ENCODE measurements around the gene OTOF. TPM values are rescaled to one million over a fixed set of nuclear protein-coding genes. Genes with fewer than 3 reads are reported as not detected.

OTOF gene
- polyA plus RNA-seq, 1 of the 3 experiments (the other 2 are of a cell fraction), result not detected

DNA sequence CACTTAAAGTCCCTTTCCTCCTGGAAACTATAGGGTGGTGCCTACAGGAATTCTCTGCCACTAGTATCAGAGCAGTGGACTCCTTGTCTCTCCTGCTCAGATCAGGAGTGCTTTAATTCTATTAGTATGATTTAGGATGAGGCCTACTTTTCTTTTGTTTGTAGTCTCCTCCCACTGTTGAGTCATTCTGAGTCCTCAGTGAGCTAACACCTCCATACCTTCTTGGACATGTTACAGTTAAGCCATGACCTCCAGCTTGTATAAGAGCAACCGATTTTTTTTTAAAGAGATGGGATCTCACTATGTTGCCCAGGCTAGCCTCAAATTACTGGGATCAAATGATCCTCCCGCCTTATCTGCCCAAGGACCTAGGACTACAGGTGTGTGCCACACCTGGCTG lies 48.7 kb upstream of the OTOF start:
- H3K9me3 ChIP-seq, result no peaks in the 10 kb centered on the region
- DNase-seq, result no peak
- H3K4me2 ChIP-seq, result no peak overlapping the region
- POLR2A ChIA-PET, result no interaction called here
- no peaks in the 10 kb centered on the region; the same call in 1 of the 2 replicates for H3K27me3 ChIP-seq (ENCODE audit: insufficient read depth)
- H3K4me1 ChIP-seq (ENCODE audit: control insufficient read depth in 1 of 2, insufficient read depth in 2 of 2, low read depth in 1 of 2, low read length in 1 of 2), result peaks cover 4 to 11% of the 10 kb centered on the region in 2 experiments; a peak in 3 of 4 replicates
- no peak overlapping the region for H2AFZ ChIP-seq (ENCODE audit: low read depth)
- no peaks in the 10 kb centered on the region for H3K36me3 ChIP-seq (replicated peaks in 1 of 2; ENCODE audit: control insufficient read depth in 1 of 2, insufficient read depth in 2 of 2, low read length in 1 of 2)
- CTCF ChIA-PET, result interaction anchor here (1.4 to 1.6 kb wide), 3 partner anchors 36 to 54 kb away, joined by 4 to 5 read pairs (median 4); a partner anchor contains a TSS
- no peak overlapping the region for H3K9ac ChIP-seq
- H3K4me3 ChIP-seq (ENCODE audit: low read depth in 2 of 2, low read length in 1 of 2), result no peak overlapping the region
- WGBS (ENCODE audit: low lambda C conversion rate), result 38% methylated on average over 2 of the region's 2 CpGs
- H3K9me2 ChIP-seq, result no peaks in the 10 kb centered on the region
- TF ChIP-seq NFIC (IDR thresholded peaks at IDR 0.05; ENCODE audit: borderline replicate concordance) (no peak), RCOR1 (IDR thresholded peaks at IDR 0.05; ENCODE audit: low read length) (no peak), GABPA (IDR thresholded peaks at IDR 0.05; ENCODE audit: low read depth) (no peak), GATA2 (CRISPR knock-in tag; IDR thresholded peaks at IDR 0.05) (no peak), MEF2A (IDR thresholded peaks at IDR 0.05; ENCODE audit: borderline replicate concordance, low read depth) (no peak), FOXJ3 (CRISPR knock-in tag; IDR thresholded peaks at IDR 0.05) (no peak), FOSL2 (IDR thresholded peaks at IDR 0.05; ENCODE audit: borderline replicate concordance, low read depth) (no peak), TEAD4 (IDR thresholded peaks at IDR 0.05; ENCODE audit: borderline replicate concordance, insufficient read depth) (no peak), RAD21 (IDR thresholded peaks at IDR 0.05; ENCODE audit: low read length) (no peak), JUND (IDR thresholded peaks at IDR 0.05) (no peak), TAF1 (IDR thresholded peaks at IDR 0.05; ENCODE audit: borderline replicate concordance, low read depth, low read length) (no peak)
- TF ChIP-seq, protein P1, sequence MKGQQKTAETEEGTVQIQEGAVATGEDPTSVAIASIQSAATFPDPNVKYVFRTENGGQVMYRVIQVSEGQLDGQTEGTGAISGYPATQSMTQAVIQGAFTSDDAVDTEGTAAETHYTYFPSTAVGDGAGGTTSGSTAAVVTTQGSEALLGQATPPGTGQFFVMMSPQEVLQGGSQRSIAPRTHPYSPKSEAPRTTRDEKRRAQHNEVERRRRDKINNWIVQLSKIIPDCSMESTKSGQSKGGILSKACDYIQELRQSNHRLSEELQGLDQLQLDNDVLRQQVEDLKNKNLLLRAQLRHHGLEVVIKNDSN (IDR thresholded peaks at IDR 0.05; ENCODE audit: borderline replicate concordance, low read depth), result no peak
- TF ChIP-seq, protein P2, sequence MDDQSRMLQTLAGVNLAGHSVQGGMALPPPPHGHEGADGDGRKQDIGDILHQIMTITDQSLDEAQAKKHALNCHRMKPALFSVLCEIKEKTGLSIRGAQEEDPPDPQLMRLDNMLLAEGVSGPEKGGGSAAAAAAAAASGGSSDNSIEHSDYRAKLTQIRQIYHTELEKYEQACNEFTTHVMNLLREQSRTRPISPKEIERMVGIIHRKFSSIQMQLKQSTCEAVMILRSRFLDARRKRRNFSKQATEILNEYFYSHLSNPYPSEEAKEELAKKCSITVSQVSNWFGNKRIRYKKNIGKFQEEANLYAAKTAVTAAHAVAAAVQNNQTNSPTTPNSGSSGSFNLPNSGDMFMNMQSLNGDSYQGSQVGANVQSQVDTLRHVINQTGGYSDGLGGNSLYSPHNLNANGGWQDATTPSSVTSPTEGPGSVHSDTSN (IDR thresholded peaks at IDR 0.05), result no peak
- TF ChIP-seq, protein P3, sequence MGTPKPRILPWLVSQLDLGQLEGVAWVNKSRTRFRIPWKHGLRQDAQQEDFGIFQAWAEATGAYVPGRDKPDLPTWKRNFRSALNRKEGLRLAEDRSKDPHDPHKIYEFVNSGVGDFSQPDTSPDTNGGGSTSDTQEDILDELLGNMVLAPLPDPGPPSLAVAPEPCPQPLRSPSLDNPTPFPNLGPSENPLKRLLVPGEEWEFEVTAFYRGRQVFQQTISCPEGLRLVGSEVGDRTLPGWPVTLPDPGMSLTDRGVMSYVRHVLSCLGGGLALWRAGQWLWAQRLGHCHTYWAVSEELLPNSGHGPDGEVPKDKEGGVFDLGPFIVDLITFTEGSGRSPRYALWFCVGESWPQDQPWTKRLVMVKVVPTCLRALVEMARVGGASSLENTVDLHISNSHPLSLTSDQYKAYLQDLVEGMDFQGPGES (IDR thresholded peaks at IDR 0.05; ENCODE audit: low read depth, low read length), result no peak
- no peaks in the 10 kb centered on the region for H3K79me2 ChIP-seq (ENCODE audit: insufficient read depth)
- no peaks in the 10 kb centered on the region for H4K20me1 ChIP-seq (ENCODE audit: insufficient read depth)
- no peaks in the 10 kb centered on the region for H3F3A ChIP-seq (replicated peaks; ENCODE audit: insufficient read depth)
- H3K27ac ChIP-seq (ENCODE audit: low read depth in 2 of 2, low read length in 1 of 2), result no peak overlapping the region

DNA sequence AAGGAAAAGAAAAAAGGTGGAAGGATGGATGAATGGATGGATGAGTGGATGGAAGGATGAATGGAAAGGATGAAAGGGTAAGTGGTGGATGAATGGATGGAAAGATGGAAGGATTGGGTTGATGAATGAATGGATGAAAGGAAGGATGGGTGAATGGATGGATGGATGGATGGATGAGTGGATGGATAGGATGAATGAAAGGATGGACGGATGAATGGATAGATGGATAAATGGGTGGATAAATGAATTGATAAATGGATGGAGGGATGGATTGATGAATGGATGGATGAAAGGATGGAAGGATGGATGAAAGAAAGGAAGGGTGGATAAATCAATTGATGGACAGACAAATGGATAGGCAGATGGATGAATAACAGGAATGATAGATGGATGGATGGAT lies 48.2 kb upstream of the OTOF start:
- H3K4me1 ChIP-seq (ENCODE audit: control insufficient read depth in 1 of 2, insufficient read depth in 2 of 2, low read depth in 1 of 2, low read length in 1 of 2), result peaks cover 7 to 11% of the 10 kb centered on the region in 2 experiments; a peak in 3 of 4 replicates
- no peaks in the 10 kb centered on the region for H4K20me1 ChIP-seq (ENCODE audit: insufficient read depth)
- CTCF ChIA-PET, result interaction anchor here (1.4 kb wide), 1 partner anchor 36 kb away, joined by 5 read pairs; a partner anchor contains a TSS
- H3F3A ChIP-seq (replicated peaks; ENCODE audit: insufficient read depth), result no peaks in the 10 kb centered on the region
- no peak for DNase-seq
- no peak overlapping the region for H3K4me3 ChIP-seq (ENCODE audit: low read depth in 2 of 2, low read length in 1 of 2)
- no peak overlapping the region for H2AFZ ChIP-seq (ENCODE audit: low read depth)
- H3K9ac ChIP-seq, result no peak overlapping the region
- no peak for TF ChIP-seq RXRA (IDR thresholded peaks at IDR 0.05; ENCODE audit: borderline replicate concordance, low read depth)
- TF ChIP-seq RFX5 (IDR thresholded peaks at IDR 0.05; ENCODE audit: low read length), result no peak
- TF ChIP-seq, protein P4, sequence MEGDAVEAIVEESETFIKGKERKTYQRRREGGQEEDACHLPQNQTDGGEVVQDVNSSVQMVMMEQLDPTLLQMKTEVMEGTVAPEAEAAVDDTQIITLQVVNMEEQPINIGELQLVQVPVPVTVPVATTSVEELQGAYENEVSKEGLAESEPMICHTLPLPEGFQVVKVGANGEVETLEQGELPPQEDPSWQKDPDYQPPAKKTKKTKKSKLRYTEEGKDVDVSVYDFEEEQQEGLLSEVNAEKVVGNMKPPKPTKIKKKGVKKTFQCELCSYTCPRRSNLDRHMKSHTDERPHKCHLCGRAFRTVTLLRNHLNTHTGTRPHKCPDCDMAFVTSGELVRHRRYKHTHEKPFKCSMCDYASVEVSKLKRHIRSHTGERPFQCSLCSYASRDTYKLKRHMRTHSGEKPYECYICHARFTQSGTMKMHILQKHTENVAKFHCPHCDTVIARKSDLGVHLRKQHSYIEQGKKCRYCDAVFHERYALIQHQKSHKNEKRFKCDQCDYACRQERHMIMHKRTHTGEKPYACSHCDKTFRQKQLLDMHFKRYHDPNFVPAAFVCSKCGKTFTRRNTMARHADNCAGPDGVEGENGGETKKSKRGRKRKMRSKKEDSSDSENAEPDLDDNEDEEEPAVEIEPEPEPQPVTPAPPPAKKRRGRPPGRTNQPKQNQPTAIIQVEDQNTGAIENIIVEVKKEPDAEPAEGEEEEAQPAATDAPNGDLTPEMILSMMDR (IDR thresholded peaks at IDR 0.05), result no peak
- no peaks in the 10 kb centered on the region for H3K9me3 ChIP-seq
- no peak overlapping the region for H3K4me2 ChIP-seq
- POLR2A ChIA-PET, result no interaction called here
- H3K36me3 ChIP-seq (replicated peaks in 1 of 2; ENCODE audit: control insufficient read depth in 1 of 2, insufficient read depth in 2 of 2, low read length in 1 of 2), result no peaks in the 10 kb centered on the region
- peaks cover under 1% of the 10 kb centered on the region; the same call in 1 of the 2 replicates for H3K27me3 ChIP-seq (ENCODE audit: insufficient read depth)
- WGBS (ENCODE audit: low lambda C conversion rate), result 67% methylated on average over 1 of the region's 1 CpG
- H3K79me2 ChIP-seq (ENCODE audit: insufficient read depth), result no peaks in the 10 kb centered on the region
- H3K27ac ChIP-seq (ENCODE audit: low read depth in 2 of 2, low read length in 1 of 2), result no peak overlapping the region
- no peaks in the 10 kb centered on the region for H3K9me2 ChIP-seq

All from SK-N-SH (cell line).